DMS153 treated with DMSO at 0.1 percent for 48 hours (cell line): Measurements from ENCODE around the gene LIX1.
A peak's percentile ranks its signal among the peaks of the same experiment; 100 is the strongest.

Source experiments
- DNase-seq: peaks from one replicate; lab custom pipeline; 2025; ENCODE audit not compliant: unreplicated experiment; lab: John Stamatoyannopoulos, UW

Gene LIX1

GRCh38 chr5:97076098-97076497 lies 66.3 kb downstream of the LIX1 start:
- DNase-seq, result no peak

- DNase-seq, result no peak
Observed at GRCh38 chr5:97075649-97076048, 66.8 kb downstream of the LIX1 start.

- no peak for DNase-seq
Observed at GRCh38 chr5:97074859-97075489, 67.4 kb downstream of the LIX1 start.

- DNase-seq, result no peak
Observed at GRCh38 chr5:97073420-97073819, 69.0 kb downstream of the LIX1 start.

- DNase-seq, result no peak
Observed at GRCh38 chr5:97072696-97073095, 69.7 kb downstream of the LIX1 start.

GRCh38 chr5:97071993-97072392 lies 70.4 kb downstream of the LIX1 start:
- DNase-seq, result no peak

- no peak for DNase-seq
Observed at GRCh38 chr5:97071101-97071500, 71.3 kb downstream of the LIX1 start.

- DNase-seq, result no peak
Observed at GRCh38 chr5:97070234-97070633, 72.2 kb downstream of the LIX1 start.

GRCh38 chr5:97067296-97067850 lies 75.0 kb downstream of the LIX1 start:
- DNase-seq, result no peak

GRCh38 chr5:97065475-97065874 lies 76.9 kb downstream of the LIX1 start:
- no peak for DNase-seq

- no peak for DNase-seq
Observed at GRCh38 chr5:97063251-97063650, 79.2 kb downstream of the LIX1 start.

- peak; percentile 2 for DNase-seq
Observed at GRCh38 chr5:97062046-97062445, 80.4 kb downstream of the LIX1 start.

GRCh38 chr5:97056263-97056662 lies 86.1 kb downstream of the LIX1 start:
- no peak for DNase-seq

- DNase-seq, result no peak
Observed at GRCh38 chr5:97049175-97049574, 93.2 kb downstream of the LIX1 start.

GRCh38 chr5:97047076-97047475 lies 95.3 kb downstream of the LIX1 start:
- no peak for DNase-seq

- DNase-seq, result no peak
Observed at GRCh38 chr5:97046270-97046982, 96.0 kb downstream of the LIX1 start.

GRCh38 chr5:97044052-97044451 lies 98.4 kb downstream of the LIX1 start:
- no peak for DNase-seq

- no peak for DNase-seq
Observed at GRCh38 chr5:97043511-97043910, 98.9 kb downstream of the LIX1 start.

GRCh38 chr5:97042996-97043395 lies 99.4 kb downstream of the LIX1 start:
- DNase-seq, result no peak
